HG02798 (cell line): ENCODE results near the gene SNPH.
"Not testable (repeated sequence)": the region's sequence is repeated elsewhere in the genome, so short reads cannot be mapped to it uniquely, and the experiment has no call there.

Source experiments
- ATAC-seq: cut with Tn5 transposase; IDR thresholded peaks from one replicate; pipeline ENCODE4 v1.9.1; 2021; ENCODE audit warnings: mild to moderate bottlenecking; ENCODE audit not compliant: unreplicated experiment, poor library complexity

Gene SNPH

GRCh38 chr20:1334761-1335160 lies 68.7 kb downstream of the SNPH start:
- no peak for ATAC-seq

GRCh38 chr20:1335961-1336698 lies 70.0 kb downstream of the SNPH start:
- no peak for ATAC-seq

- ATAC-seq: no peak
Measured at GRCh38 chr20:1336699-1337367, 70.7 kb downstream of the SNPH start.

DNA sequence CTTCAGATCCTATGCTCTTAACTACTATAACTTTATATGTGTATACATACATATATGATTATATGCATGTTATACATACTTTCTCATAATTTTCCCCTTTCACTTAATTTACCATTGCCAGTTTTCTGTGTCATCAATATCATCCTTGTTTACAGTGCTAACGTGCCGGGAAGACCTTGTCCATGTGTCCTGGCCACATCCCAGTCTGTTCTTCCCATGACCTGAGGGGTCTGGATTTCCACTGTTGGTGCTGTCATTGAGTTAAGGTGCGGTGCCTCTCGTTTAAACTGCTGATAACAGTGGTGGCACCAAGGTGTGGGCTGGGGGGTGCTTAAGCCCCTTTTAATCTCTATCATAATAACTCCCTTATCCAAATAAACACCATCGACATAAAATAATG lies 71.3 kb downstream of the SNPH start:
- no peak for ATAC-seq

DNA sequence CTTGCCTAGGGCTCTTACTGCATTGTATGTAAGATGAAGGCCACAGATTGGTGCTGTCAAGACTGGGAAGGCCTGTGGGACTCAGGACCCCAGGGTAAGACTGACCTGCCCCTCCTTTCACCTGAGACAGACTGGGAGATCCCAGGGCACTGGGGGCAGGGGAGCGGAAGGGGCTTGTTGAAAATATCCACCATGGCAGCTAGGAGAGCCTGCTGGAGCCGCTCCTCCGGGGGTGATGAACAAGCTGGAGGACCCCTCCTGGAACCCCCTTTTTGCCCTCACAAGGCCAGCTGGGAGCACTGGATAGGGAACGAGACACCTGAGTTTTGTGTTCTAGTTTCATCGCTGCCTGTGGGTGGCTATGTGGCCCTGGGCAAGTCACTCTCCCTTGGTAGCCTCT lies 72.0 kb downstream of the SNPH start:
- no peak for ATAC-seq

- ATAC-seq: no peak
Measured at GRCh38 chr20:1338801-1339200, 72.7 kb downstream of the SNPH start.

- ATAC-seq: no peak
Measured at GRCh38 chr20:1341561-1342265, 75.6 kb downstream of the SNPH start.

GRCh38 chr20:1343446-1344124 lies 77.5 kb downstream of the SNPH start:
- not testable (repeated sequence) for ATAC-seq

DNA sequence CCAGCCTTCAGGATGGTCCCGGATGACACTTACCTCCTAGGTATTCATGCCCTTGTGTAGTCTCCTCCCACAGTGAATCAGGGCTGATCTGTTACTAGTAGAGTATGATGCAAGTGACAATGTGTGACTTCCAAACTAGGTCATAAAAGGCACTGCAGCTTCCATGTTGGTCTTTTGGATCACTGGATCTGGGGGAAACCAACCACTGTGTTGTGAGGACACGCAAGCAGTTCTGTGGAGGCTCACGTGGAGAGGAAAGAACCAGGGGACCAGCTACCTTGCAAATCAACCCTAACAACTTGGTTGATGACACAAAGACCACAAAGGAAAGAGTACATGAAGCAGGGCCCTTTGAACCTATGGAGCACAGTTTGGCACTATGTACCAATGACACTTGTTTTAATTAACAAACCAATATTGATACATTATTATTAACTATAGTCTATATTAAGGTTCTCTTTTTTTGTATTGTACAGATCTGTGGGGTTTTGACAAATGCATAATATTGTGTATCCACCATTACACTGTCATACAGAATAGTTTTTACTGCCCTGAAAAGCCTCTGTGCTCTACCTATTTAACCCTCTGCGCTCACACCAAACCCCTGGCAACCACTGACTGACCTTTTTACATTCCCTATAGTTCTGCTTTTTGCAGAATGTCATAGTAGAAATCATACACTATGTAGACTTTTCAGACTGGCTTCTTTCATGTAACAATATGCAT lies 79.1 kb downstream of the SNPH start:
- ATAC-seq: no peak

DNA sequence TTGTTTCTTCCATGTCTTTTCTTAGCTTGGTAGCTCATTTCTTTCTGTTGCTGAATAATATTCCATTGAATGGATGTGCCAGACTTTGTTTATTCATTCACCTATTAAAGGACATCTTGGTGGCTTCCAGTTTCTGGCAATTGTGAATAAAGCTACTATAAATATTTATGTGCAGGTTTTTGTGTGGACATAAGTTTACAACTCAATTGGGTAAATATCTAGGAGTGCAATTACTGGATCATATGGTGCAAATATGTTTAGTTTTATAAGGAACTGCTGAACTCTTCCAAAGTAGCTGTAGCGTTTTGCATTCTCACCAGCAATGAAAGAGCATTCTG lies 79.6 kb downstream of the SNPH start:
- no peak for ATAC-seq

DNA sequence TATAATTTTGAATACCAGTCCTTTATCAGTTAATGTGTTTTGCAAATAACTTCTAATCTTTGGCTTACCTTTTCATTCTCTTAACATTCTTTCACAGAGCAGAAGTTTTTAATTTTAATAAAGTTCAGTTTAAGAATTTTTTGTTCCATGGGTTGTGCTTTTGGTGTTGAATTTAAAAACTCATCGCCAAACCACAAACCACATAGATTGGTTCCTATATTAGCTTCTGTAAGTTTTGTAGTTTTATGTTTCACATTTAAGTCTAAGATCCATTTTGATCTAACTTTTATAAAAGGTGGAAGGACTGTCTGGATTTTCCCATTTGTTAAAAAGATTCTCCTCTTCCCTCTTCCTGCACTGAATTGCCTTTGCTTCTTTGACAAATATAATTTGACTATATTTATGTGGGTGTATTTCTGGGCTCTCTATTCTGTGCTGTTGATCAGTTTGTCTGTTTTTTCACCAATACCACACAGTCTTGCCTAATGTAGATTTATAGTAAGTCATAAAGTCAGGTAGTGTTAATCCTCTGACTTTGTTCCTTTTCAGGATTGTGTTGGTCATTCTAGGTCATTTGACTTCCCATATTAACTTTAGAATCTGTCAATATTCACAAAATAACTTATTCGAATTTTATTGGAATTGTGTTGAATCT lies 80.3 kb downstream of the SNPH start:
- ATAC-seq: no peak

DNA sequence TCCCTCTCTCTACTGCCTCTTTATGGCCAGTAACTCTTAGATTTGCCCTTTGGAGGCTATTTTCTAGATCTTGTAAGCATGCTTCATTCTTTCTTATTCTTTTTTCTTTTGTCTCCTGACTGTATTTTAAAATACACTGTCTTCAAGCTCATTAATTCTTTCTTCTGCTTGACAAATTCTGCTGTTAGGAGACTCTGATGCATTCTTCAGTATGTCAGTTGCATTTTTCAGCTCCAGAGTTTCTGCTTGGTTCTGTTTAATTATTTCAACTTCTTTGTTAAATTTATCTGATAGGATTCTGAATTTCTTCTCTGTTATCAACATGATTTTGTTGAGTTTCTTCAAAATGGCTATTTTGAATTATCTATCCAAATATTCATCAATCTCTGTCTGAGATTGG lies 87.9 kb downstream of the SNPH start:
- ATAC-seq: no peak

DNA sequence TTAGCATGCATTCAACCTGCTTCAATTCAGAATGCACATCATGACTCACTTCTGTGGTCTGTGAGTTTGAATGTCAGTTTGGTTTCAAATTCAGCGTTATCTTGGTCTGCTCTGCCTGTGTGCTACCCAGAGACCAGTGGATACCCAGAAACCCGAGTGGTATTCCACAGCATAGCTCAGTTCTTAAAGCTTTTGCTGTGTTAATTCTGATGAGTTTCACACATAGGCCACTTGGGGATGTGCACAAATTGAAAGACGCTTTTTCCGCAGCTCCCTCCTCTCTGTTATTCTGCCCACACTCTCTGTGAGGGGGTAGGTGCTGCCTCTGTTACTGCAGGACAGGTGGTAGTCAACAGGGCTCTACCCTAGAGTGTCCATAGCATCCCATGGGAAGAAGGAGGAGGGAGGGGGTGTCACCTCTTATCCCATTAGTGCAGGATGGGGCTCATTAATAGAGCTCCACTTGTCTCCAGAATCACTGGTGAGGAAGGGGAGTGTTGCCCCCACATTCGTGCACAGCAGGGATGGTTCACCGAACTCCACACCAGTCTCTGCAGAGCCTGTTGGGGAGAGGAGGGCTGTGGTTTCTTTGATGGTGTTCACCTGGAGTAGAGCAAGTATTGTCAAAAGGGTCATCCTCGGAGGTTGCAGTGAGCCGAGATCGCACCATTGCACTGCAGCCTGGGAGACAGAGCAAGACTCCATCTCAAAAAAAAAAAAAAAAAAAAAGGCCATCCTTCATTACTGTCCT lies 92.0 kb downstream of the SNPH start:
- ATAC-seq: no peak
